AG08396 (cell line): ENCODE measurements around the gene DOK6.
"Not testable (repeated sequence)": the region's sequence is repeated elsewhere in the genome, so short reads cannot be mapped to it uniquely, and the experiment has no call there.

Experiments used
- DNase-seq: peaks from one replicate; pipeline ENCODE4 v3.0.0; 2012; ENCODE audit warnings: low spot score, mixed read lengths

Gene DOK6

GRCh38 chr18:69872661-69873060 lies 472.0 kb downstream of the DOK6 start:
- no peak for DNase-seq

DNA sequence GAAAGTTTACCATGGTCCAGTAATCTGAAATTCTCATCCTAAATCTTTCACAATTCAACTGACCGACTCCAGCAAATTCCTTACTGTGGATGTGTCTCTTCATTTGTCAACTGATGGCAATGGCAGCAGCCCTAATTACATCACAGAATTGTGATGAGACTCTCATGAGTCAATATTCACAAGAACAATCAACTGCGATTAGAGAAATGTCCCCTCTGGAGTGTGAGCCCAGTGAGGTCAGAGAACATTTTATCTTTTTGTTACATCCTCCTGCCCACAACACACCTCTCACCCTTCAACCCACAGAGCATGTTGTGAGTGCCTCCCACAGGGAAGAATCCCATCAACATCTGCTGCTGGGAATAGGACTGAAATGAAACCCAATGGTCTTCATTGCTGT lies 473.4 kb downstream of the DOK6 start:
- DNase-seq = peak; percentile 8

GRCh38 chr18:69876490-69876889 lies 475.8 kb downstream of the DOK6 start:
- DNase-seq = no peak

DNA sequence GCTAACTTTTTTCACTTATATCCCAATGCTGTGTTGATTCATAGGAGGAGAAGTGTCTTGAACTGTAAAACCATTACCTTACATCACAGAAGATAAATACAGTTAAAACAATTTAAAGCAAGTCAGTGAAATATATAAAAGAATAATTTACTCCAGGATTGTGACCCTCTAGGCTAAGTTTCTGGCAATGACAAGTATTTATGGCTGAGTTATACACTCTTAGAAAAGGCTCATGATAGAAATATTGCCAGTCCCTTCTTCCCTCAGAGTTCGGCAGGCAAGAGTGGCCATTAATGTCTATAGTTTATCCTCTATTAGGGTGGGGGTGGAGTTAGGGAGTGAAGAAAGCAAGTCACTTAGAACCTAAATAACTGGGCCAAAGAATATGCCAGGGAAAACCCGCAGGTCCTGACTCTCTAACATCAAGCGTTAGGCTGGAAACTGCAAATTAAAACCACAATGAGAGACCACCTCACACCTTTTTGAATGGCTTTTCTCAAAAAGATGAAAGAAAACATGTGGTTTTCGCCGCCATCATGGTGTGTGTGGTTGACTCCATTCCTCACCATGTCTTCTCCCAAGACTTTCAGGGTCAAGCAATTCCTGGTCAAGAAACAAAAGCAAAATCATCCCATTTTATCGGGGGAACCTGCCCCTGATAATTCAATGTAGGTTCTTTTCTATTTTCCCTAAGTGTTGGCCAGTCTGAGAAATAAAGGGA lies 477.7 kb downstream of the DOK6 start:
- DNase-seq = no peak

- DNase-seq = not testable (repeated sequence)
Measured at GRCh38 chr18:69879051-69879450, 478.4 kb downstream of the DOK6 start.

GRCh38 chr18:69880083-69880482 lies 479.4 kb downstream of the DOK6 start:
- no peak for DNase-seq

DNA sequence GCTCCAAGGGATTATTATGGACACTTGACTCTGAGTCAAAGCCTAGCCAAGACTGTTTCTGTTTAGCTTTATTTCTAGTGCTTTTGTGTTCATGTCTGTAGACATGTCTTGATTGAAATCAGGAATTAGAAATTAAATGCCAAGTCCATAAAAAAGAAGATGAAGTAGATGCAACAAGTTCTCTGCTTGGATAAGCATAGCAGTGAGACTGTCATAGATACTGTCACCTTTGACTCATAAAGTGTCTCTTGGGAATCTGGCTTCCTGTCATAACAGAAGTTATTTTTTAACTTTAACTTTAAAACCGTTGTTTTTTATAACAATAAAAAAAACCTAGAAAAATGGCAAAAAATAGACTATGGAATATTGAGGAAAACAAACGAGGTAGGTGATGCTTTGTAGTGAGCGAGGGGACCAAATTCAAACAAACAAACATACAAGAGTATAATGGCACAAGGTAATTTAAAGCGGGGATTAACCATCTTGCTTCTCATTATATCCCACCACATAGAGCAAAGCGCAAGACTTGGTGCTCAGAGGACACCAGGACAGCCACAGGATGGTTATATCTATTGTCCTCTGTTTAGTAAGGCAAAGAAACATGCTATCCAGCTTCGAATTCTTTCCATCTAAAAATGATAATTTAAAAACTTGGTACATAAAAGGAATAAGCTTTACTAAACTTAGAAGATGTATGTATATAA lies 482.4 kb downstream of the DOK6 start:
- DNase-seq = no peak

DNA sequence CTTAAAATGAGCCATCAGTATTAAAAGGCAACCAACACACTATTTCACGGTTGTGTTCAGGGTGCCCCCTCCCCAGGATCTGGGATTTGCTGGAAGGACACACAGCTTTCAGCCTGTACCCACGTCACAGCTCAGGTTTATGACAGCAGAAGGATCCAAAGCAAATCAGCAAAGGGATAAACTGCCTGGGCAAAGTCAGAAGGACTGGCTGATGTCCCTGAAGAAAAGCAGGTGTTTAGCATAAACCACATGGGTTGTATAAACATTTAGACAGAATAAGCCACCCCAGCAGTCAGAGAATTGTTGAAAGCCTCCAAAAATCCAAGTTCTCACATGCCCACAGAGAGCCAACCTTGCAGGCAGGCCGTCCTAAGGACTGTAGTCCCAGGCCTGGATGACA lies 483.1 kb downstream of the DOK6 start:
- no peak for DNase-seq

DNA sequence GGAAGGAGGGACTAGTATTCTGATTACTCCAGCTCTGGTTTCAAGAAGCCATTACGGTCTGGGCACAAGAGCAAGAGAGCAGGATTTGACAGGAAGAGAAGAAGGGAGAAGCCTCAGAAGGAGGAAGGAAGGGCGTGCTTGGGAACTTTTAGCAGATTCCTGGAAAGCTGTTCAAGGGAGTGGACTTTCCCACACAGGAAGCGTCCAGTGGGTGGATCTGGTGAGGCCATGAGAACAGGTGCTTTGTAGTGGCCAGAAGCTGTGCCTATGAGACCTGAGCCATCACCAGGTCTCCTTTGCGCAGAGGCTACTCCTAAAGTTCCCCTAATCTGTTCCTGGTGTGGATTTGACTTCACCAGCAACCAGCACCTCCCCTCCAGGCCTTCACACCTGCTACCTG lies 484.7 kb downstream of the DOK6 start:
- DNase-seq = no peak

DNA sequence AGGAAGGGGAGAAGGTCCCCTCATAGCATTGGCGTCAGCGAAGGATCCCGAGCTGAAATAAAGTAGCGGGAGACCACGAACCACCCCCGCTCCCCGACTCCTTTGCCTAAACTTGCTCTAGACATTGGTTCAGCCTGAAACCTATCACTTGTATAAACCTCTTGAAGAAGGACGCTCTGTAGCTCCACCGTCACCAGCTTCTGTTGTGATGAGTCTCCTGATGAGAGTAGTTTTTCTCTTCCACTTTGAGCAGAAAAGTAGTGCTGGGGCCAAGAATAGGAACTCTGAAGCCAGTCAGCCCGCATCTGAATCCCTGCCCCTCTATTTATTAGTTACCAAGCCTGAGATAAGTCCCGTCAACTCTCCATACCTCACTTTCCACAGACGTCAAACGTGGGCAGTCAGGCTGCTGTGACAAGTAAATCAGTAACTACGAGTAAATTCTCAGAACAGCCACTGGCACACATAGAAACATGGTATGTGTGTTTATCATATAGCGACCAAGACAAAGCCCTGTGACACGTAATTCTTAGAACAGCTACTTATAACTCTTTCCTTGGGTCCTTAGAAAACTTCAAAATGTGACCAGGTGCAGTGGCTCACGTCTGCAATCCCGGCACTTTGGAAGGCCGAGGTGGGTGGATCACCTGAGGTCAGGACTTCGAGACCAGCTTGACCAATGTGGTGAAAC lies 485.3 kb downstream of the DOK6 start:
- DNase-seq = no peak

- DNase-seq = no peak
Measured at GRCh38 chr18:69887256-69887655, 486.6 kb downstream of the DOK6 start.

DNA sequence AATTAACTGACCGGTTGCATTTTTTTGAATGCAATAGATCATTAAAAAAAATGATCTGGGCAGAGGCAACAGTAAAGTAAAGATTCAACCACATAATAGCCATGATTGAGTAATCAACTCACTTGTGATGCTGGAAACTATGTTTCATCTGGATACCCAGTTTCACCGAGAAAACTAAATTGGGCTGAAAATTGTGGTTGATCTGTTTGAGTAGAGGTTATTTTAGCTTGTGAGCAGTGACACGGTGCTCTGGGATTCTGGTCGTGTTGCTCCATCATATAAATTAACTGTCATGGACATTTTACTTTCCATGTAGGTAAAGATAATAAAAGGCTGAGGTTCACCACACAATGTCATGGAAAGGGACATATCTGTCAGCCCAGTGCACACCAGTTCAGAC lies 488.3 kb downstream of the DOK6 start:
- no peak for DNase-seq

- DNase-seq = no peak
Measured at GRCh38 chr18:69890558-69890957, 489.9 kb downstream of the DOK6 start.

DNA sequence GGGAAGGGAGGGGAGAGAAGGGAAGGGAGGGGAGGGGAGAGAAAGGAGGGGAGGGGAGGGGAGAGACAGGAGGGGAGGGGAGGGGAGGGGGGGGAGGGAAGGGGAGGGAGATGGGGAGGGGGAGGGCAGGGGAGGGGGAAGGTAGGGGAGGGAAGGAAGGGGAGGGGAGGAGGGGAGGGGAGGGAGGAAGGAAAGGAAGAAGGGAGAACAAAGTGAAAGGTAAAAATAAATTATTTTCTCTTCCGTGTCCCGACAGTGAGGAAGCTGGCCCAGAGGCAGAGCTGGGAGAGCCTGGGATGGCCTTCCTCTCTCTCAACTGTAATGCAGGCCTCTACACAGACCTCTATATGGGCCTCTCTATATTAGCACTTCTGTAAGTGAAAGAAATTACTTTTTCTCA lies 493.8 kb downstream of the DOK6 start:
- DNase-seq = no peak

GRCh38 chr18:69895066-69896047 lies 494.7 kb downstream of the DOK6 start:
- DNase-seq = no peak

DNA sequence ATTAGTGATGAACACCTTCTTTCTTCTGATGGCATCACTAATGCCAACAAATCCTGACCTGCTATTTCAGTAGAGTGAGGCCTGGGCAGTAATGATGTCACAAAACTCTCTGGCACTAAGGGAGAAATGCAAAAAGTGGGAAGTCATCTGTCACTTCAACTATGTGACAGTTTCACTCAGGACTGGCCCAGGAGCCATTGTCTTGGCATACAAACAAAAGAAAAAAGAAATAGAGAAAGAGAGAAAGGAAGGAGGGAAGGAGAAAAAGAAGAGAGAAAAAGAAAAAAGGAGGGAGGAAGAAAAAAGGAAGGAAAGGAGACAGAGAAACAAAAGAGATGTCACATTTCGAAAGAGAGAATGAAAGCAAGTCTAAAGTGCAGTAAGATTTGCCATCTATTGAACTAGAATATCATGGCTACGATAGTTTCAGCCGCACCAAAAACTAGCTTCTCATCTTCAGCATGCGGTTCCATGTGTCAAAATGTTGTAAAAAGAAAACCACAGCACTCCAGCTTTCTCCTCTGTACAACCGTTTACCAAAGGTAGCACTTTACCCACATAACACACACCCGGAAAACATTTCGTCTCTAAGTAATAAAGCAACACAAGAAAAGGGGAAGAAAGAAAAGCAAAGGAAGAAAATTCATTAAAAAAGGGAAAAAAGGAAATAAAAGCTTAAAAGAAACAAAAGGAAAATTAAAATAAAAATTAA lies 496.9 kb downstream of the DOK6 start:
- DNase-seq = no peak

DNA sequence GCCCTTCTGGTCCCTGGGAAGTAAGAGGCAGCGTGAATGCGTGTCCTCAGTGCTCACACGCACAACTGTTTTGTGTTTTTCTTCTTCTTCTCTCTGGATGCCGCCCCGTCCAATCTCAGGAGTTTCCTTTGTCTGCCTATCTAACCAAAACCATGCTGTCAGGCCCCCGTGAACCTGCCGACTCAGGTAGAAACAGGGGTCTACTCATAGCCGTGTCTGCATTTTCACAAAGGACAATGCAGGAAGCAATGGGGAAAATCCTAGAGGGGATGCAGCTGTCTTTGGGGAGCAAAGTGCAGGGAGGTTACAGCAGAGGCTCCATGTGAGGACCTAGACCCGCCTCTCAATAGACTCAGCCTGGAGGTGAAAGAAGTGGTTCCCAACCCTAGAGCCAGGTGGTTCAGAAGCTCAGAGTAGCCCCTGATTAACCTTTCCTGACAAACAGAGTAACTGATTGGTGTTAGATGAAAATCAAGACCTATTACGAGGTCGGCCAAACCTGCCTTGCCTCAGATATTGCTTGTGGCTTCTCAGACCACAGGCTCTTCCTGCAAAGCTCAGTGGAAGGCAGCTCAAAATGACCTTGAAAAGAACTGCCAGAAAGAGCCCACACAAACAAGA lies 497.7 kb downstream of the DOK6 start:
- DNase-seq = no peak
